DND-41 (cell line): Measurements from ENCODE around the gene DESI1.

Experiments
- EZH2 ChIP-seq: IDR thresholded peaks from 3 replicates; pipeline ENCODE4 v1.6.1; 2012; ENCODE audit warnings: borderline replicate concordance, low read depth, mild to moderate bottlenecking, moderate library complexity, low read length, inconsistent platforms; ENCODE audit not compliant: severe bottlenecking
- TF ChIP-seq, protein P1 (sequence below): IDR thresholded peaks from 2 replicates; pipeline ENCODE4 v1.5.1; 2012; ENCODE audit warnings: borderline replicate concordance, low read length, moderate library complexity, mild to moderate bottlenecking; ENCODE audit not compliant: poor library complexity, severe bottlenecking; ENCODE audit errors: extremely low read depth

DNA sequence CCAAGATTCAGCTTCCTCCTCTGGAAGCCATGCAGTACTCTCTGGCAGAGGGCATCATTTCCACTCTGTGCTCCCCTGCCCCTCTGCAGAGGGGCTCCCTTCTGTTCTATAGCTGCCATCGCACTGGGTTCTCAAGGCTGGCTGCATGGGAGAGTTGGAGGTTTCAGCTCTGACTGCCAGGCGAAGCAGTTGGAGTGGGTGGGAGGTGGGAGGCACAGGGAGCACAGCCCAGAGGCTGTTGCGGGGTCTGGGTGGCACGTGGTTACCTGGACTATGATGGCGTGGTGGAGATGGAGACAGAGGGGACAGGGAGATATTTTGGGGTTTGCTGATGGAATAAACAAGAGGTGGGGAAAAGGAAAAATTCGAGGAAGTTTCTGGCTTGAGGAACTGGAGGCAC, 36.0 kb downstream of the DESI1 start:
- TF ChIP-seq, protein P1, sequence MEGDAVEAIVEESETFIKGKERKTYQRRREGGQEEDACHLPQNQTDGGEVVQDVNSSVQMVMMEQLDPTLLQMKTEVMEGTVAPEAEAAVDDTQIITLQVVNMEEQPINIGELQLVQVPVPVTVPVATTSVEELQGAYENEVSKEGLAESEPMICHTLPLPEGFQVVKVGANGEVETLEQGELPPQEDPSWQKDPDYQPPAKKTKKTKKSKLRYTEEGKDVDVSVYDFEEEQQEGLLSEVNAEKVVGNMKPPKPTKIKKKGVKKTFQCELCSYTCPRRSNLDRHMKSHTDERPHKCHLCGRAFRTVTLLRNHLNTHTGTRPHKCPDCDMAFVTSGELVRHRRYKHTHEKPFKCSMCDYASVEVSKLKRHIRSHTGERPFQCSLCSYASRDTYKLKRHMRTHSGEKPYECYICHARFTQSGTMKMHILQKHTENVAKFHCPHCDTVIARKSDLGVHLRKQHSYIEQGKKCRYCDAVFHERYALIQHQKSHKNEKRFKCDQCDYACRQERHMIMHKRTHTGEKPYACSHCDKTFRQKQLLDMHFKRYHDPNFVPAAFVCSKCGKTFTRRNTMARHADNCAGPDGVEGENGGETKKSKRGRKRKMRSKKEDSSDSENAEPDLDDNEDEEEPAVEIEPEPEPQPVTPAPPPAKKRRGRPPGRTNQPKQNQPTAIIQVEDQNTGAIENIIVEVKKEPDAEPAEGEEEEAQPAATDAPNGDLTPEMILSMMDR, result no peak
- TF ChIP-seq EZH2, result no peak
